Mucosa of descending colon (tissue), 3 donors: ENCODE data around the gene MGAT4B. TPM values are rescaled to one million over a fixed set of nuclear protein-coding genes. Genes with fewer than 3 reads are reported as not detected.

ENCODE experiments used
- ATAC-seq: fragments of 200-7000 bp; cut with Tn5 transposase; one replicate; pipeline ENCODE4 v1.9.1; 2020; ENCODE audit warnings: mild to moderate bottlenecking, moderate library complexity
- DNase-seq, 3 donors: peaks; one replicate each; pipeline ENCODE4 v3.0.0-alpha.2; 2020
- H3K36me3 ChIP-seq: fragments of 200-600 bp; one replicate; pipeline ENCODE4 v1.8.0; 2021; ENCODE audit warnings: low read depth, mild to moderate bottlenecking
- H3K4me1 ChIP-seq: fragments of 200-600 bp; one replicate; pipeline ENCODE4 v1.8.0; 2021; ENCODE audit warnings: low read depth, mild to moderate bottlenecking
- H3K4me3 ChIP-seq: fragments of 200-600 bp; one replicate; pipeline ENCODE4 v1.8.0; 2021; ENCODE audit warnings: mild to moderate bottlenecking
- H3K9me3 ChIP-seq: fragments of 200-600 bp; one replicate; pipeline ENCODE4 v1.8.0; 2021; ENCODE audit warnings: mild to moderate bottlenecking
- intact Hi-C, 2 donors: fragments of 100-400 bp; cut with DNase I in 1 of 2; cut with micrococcal nuclease in 1 of 2; formaldehyde crosslinking; loops; one replicate each; pipeline versions ENCODE4 v1.11.0 to v1.11.1; 2022; cut with DNase I, micrococcal nuclease
- total RNA-seq, 3 donors: library from RNA; stranded (reverse); fragmentation: NEBNext Ultra II Directional in 2 of 3; extraction: Animal tissue kit (Norgen Biotek cat#: 25700) in 2 of 3; gene quantifications; one replicate each; pipeline versions ENCODE4 v1.2.1 to v1.2.4, GENCODE V29; 2021 to 2023
- TF ChIP-seq, protein P1 (sequence below): fragments of 200-600 bp; IDR thresholded peaks from one replicate; pipeline ENCODE4 v1.8.0; 2022; ENCODE audit warnings: antibody characterized with exemption, mild to moderate bottlenecking
- donor health status: DM: no; HTN: no; CAD: no; lungs with moderate emphysema.
- donor health status: DM: no; HTN: no; CAD: no.
- donor health status: DM: no; HTN: yes; CAD: no.

Gene MGAT4B
- total RNA-seq, 3 donors from 2014 or later: 274 to 623 (median 476) TPM

DNA sequence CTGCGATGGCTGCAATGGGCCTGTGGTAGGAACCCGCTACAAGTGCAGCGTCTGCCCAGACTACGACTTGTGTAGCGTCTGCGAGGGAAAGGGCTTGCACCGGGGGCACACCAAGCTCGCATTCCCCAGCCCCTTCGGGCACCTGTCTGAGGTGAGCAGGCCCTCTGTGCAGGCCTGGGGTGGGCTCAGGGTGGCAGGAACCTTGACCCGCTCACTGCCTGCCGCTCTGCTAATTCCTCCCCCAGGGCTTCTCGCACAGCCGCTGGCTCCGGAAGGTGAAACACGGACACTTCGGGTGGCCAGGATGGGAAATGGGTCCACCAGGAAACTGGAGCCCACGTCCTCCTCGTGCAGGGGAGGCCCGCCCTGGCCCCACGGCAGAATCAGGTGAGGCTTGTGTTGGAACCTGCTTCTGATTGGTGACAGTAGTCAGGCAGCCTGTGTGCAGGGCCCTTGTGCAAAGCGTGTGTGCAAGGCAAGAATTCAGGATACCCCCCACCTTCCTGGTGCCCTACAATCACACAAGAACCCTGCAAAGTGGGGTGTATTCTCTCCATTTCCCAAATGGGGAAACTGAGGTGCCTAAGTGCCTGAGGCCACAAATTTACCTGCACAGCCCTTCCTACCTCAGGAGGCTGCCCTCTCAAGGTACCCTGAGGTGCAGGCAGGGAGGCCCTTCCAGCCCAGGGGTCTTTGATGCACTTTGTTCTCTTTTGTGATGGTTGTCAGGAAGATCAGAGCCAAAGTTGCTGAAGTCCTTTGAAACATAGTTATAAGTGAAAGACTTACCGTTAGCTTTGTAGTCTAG, 17.5 kb upstream of the MGAT4B start:
- no peak overlapping the region for H3K4me3 ChIP-seq
- TF ChIP-seq, protein P1, sequence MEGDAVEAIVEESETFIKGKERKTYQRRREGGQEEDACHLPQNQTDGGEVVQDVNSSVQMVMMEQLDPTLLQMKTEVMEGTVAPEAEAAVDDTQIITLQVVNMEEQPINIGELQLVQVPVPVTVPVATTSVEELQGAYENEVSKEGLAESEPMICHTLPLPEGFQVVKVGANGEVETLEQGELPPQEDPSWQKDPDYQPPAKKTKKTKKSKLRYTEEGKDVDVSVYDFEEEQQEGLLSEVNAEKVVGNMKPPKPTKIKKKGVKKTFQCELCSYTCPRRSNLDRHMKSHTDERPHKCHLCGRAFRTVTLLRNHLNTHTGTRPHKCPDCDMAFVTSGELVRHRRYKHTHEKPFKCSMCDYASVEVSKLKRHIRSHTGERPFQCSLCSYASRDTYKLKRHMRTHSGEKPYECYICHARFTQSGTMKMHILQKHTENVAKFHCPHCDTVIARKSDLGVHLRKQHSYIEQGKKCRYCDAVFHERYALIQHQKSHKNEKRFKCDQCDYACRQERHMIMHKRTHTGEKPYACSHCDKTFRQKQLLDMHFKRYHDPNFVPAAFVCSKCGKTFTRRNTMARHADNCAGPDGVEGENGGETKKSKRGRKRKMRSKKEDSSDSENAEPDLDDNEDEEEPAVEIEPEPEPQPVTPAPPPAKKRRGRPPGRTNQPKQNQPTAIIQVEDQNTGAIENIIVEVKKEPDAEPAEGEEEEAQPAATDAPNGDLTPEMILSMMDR: no peak
- DNase-seq (peak in 1 of 3 donors; percentile 55), ATAC-seq (no peak)
- peaks cover 71% of the 10 kb centered on the region for H3K4me1 ChIP-seq
- intact Hi-C loops: no loop called here
- peaks cover 4% of the 10 kb centered on the region for H3K36me3 ChIP-seq
- no peaks in the 10 kb centered on the region for H3K9me3 ChIP-seq

DNA sequence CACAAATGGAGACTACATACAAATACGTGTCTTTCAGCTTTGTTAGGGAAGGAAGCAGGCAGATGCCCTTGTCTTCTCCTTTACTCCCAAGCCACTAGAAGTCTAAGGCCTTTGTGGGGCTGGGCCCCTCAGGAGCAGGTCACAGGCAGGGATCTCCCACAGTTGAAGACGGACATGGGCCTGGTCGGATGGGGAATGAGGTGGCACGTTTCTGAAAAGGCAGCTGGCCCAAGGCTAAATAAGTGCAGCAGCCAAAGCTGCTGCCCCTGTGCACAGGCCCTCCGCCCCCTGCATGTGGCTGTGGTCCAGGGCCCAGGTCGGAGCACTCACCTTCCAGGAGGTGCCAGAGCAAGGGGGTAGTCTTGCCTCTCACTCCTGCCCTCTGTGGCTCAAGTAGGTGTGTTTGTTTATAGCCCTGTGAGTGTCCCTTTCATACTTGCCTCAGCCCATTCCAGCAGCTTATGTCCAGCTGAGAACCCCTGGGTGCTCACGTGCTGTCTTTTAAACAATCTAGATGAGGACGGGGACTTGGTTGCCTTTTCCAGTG, 15.9 kb upstream of the MGAT4B start:
- Histone ChIP-seq H3K9me3 (no peaks in the 10 kb centered on the region), H3K4me3 (no peak overlapping the region), H3K4me1 (peaks cover 79% of the 10 kb centered on the region), H3K36me3 (peaks cover 4% of the 10 kb centered on the region)
- peak in 2 of 3 donors; percentile 34 to 53 for DNase-seq
- TF ChIP-seq, protein P1: no peak
- ATAC-seq: no peak
- intact Hi-C loops: no loop called here

DNA sequence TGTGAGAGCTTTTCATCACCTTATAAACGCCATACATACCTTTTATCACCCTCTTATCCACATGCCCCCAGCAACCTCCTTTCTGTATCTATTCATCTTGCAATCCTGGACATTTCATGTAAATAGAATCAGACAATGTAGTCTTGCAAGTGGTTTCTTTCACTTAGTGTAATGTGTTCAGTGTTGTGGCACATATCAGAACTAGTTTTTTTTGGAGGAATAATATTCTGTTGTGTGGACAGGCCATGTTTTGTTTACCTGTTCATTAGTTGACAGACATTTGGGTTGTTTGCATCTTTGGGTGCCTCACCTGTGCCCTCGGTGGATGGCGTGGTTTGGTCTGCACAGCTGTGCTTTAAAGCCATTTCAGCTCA, 15.4 kb upstream of the MGAT4B start:
- no peaks in the 10 kb centered on the region for H3K9me3 ChIP-seq
- intact Hi-C loops: no loop called here
- ATAC-seq (no peak), DNase-seq (no peak)
- H3K36me3 ChIP-seq: peaks cover 4% of the 10 kb centered on the region
- TF ChIP-seq, protein P1: no peak
- peaks cover 79% of the 10 kb centered on the region for H3K4me1 ChIP-seq
- H3K4me3 ChIP-seq: peak overlapping the region; percentile 100

DNA sequence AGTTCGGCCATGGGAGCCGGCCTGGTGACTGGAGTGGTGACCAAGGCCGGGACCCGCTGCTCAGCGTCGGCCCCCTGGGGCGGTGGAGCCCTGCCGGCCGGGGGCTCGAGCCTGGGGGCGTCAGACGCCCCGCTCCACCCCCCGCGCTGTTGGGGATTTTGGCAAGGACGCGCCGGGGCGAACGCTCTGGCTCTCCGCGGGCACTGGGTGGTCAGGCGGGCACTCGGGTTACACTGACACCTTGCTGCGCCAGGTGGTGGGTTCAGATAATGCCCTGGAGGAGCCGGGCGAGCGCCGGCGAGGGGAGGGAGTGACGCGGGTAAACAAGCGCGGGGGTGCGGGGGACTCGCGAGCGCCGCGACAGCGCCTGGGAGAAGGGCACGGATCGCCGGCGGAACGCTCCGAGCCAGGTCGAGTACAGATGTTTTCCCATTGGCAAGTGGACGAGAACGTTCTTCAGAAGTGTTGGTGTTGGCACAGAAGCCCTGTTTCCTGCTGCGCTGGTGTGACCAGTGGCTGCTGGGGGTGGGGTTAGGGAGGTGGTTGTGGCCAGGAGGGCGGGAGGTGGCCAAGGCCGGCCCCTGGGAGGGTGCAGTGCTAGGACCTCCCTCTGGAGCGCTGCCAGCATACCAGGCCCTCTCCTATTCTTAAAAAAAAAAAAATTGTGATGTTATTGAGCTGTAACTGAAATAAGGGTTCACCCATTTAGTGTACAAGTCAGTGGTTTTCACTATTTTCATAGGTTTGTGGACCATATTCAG, 14.8 kb upstream of the MGAT4B start:
- ATAC-seq (peak; percentile 68), DNase-seq (peak; percentile 96 to 98 (median 97))
- Histone ChIP-seq H3K4me3 (peak overlapping the region; percentile 100), H3K9me3 (no peaks in the 10 kb centered on the region), H3K36me3 (peaks cover 4% of the 10 kb centered on the region), H3K4me1 (peaks cover 77% of the 10 kb centered on the region)
- intact Hi-C loops: no loop called here
- TF ChIP-seq, protein P1: no peak

DNA sequence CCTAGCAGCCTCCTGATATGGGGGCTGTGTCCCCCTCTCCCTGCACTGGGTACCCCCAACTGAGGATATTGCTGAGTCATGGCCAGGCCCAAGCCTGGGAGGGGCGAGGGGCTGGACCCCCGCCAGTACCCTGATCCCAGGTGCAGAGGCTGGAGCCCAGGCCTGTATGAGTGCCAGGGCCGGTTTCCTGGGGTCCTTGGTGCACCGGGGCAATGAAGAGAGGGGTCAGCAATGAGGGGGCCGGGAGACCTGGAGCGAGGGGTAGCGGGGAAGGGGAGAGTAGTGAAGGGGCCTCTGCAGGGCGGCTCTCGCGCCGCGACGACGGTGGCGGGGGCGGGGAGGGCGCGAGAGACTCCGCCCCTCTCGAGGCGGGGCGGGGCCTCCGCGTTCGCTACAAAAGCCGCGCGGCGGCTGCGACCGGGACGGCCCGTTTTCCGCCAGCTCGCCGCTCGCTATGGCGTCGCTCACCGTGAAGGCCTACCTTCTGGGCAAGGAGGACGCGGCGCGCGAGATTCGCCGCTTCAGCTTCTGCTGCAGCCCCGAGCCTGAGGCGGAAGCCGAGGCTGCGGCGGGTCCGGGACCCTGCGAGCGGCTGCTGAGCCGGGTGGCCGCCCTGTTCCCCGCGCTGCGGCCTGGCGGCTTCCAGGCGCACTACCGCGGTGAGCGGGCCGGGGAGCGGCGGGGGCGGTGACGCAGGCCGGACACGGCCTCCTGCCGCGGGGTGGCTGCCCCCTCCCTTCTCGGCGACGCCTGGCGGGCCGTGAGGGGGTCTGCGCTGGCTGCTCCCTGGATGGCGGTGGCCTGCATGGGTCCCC, 14.0 kb upstream of the MGAT4B start, which contains the start of gene SQSTM1:
Gene SQSTM1 (plus strand): TSS at position 423 of the 815 bp plus-strand sequence. CDS start 32 bp downstream, at position 455.
- Histone ChIP-seq H3K4me3 (peak within 1 kb of the TSS; percentile 100), H3K9me3 (no peaks in the 10 kb centered on the region), H3K4me1 (peaks cover 69% of the 10 kb centered on the region), H3K36me3 (peaks cover 4% of the 10 kb centered on the region)
- DNase-seq: peak; percentile 84 to 93 (median 90)
- ATAC-seq: peak; percentile 72
- intact Hi-C loops: no loop called here
- TF ChIP-seq, protein P1: no peak
